ENCODE data around the gene NAXE. TPM values are rescaled to one million over a fixed set of nuclear protein-coding genes. Genes with fewer than 3 reads are reported as not detected.

Gene NAXE
- total RNA-seq, 1 experiment from 2014 or later = 96.6 TPM

DNA sequence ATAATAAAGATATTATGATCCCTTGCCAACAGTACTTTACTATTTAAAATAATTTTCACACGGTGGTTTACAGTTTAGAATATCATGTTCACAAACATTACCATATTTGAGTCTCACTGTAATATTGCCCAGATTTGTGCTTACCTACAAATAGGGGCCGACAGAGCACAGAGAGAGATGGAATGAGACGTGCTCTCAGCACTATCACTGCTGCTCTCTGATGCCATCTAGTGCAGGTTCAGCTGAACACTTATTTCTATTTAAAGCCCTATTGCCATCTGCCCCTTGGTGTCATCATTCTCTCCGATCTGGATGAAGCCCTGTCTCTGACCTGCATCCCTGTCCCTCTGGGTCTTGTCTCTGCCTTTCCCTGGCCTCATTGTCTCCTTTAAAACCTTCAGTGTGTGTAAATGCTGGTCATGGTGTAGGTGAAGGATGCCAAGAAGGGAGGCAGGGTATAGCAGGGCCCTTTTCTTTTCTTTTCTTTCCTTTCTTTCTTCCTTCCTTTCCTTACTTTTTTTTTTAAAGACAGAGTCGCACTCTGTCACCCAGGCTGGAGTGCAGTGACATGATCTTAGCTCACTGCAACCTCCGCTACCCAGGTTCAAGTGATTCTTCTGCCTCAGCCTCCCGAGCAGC, 16.6 kb downstream of the NAXE start:
- Histone ChIP-seq H3K18ac (ENCODE audit: insufficient read length, low read depth, low read length) (no peak overlapping the region), H4K8ac (replicated peaks; ENCODE audit: insufficient read length, low read depth, low read length) (no peak overlapping the region), H3K79me1 (ENCODE audit: insufficient read depth, low read depth, low read length, poor library complexity, severe bottlenecking) (no peaks in the 10 kb centered on the region), H2BK20ac (ENCODE audit: low read depth, low read length, poor library complexity, severe bottlenecking) (no peak overlapping the region), H3K23ac (ENCODE audit: insufficient read length, low read depth, low read length) (no peak overlapping the region), H2BK120ac (ENCODE audit: low read depth, low read length, poor library complexity, severe bottlenecking) (no peak overlapping the region), H3T11ph (ENCODE audit: low read length) (no peak overlapping the region), H3K4ac (ENCODE audit: low read depth, low read length) (no peak overlapping the region), H4K20me1 (ENCODE audit: control insufficient read depth, insufficient read depth, insufficient read length) (no peaks in the 10 kb centered on the region), H3K56ac (ENCODE audit: insufficient read length, low read depth, low read length) (no peak overlapping the region), H3K79me2 (ENCODE audit: insufficient read depth, low read length) (no peaks in the 10 kb centered on the region), H2AFZ (ENCODE audit: low read length) (no peak overlapping the region), H3K27ac (ENCODE audit: insufficient read length, low read depth, low read length) (no peak overlapping the region), H2AK5ac (ENCODE audit: insufficient read length, low read length) (no peak overlapping the region), H4K91ac (ENCODE audit: insufficient read length, low read depth, low read length) (no peak overlapping the region), H3K27me3 (ENCODE audit: insufficient read depth, low read length) (no peaks in the 10 kb centered on the region), H3K9ac (ENCODE audit: extremely low read depth, insufficient read length, low read length) (no peak overlapping the region), H4K5ac (ENCODE audit: insufficient read length, low read depth, low read length) (no peak overlapping the region), H2BK15ac (ENCODE audit: low read depth, low read length) (no peak overlapping the region), H3K14ac (ENCODE audit: insufficient read depth, low read length) (no peak overlapping the region), H3K23me2 (ENCODE audit: insufficient read length, low read depth, low read length, poor library complexity, severe bottlenecking) (no peaks in the 10 kb centered on the region), H2BK5ac (ENCODE audit: insufficient read length, low read length) (no peak overlapping the region), H3K4me1 (ENCODE audit: insufficient read depth, low read length) (no peaks in the 10 kb centered on the region; the same call in 1 of the 2 replicates), H2BK12ac (ENCODE audit: insufficient read length, low read depth, low read length) (no peak overlapping the region), H3K9me3 (ENCODE audit: control insufficient read depth, low read depth, low read length) (no peaks in the 10 kb centered on the region), H3K4me2 (ENCODE audit: insufficient read depth, insufficient read length, low read length) (no peak overlapping the region)
- Mint-ChIP-seq H3K4me1 (peaks cover 6 to 13% of the 10 kb centered on the region in 2 experiments; a peak in 3 of 4 replicates), H3K27me3 (ENCODE audit: low read depth) (peaks cover 9% of the 10 kb centered on the region), H3K27ac (peak overlapping the region in 1 of 3 experiments; percentile 22; a peak in 2 of 7 replicates), H3K9me3 (no peaks in the 10 kb centered on the region), H3K36me3 (ENCODE audit: insufficient read depth in 1 of 3, low read depth in 3 of 3) (no peaks in the 10 kb centered on the region), H3K4me3 (no peak overlapping the region; a peak in 1 of 5 replicates)
- peak; percentile 76 for DNase-seq
- WGBS (ENCODE audit: extremely low coverage, insufficient read length, low lambda C conversion rate) = no CpG with 5 or more reads among the region's 7 CpGs
- TF ChIP-seq, protein P1, sequence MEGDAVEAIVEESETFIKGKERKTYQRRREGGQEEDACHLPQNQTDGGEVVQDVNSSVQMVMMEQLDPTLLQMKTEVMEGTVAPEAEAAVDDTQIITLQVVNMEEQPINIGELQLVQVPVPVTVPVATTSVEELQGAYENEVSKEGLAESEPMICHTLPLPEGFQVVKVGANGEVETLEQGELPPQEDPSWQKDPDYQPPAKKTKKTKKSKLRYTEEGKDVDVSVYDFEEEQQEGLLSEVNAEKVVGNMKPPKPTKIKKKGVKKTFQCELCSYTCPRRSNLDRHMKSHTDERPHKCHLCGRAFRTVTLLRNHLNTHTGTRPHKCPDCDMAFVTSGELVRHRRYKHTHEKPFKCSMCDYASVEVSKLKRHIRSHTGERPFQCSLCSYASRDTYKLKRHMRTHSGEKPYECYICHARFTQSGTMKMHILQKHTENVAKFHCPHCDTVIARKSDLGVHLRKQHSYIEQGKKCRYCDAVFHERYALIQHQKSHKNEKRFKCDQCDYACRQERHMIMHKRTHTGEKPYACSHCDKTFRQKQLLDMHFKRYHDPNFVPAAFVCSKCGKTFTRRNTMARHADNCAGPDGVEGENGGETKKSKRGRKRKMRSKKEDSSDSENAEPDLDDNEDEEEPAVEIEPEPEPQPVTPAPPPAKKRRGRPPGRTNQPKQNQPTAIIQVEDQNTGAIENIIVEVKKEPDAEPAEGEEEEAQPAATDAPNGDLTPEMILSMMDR (conservative IDR thresholded peaks at IDR 0.05) = peak; percentile 80

Data from H9 (cell line).